Progenitor cell of endocrine pancreas (in vitro differentiated cells): ENCODE data around the gene NGF. TPM values are rescaled to one million over a fixed set of nuclear protein-coding genes. Genes with fewer than 3 reads are reported as not detected.

Experiments used
- DNase-seq: peaks from one replicate; pipeline ENCODE4 v3.0.0; 2021; ENCODE audit warnings: low spot score; ENCODE audit not compliant: unreplicated experiment
- H3K27ac Mint-ChIP-seq: 2 replicates; pipeline ENCODE4 v1.8.0; 2021; ENCODE audit warnings: mild to moderate bottlenecking, moderate library complexity, mixed read lengths
- H3K27me3 Mint-ChIP-seq: 2 replicates; pipeline ENCODE4 v1.8.0; 2021; ENCODE audit warnings: mixed read lengths
- H3K36me3 Mint-ChIP-seq: 2 replicates; pipeline ENCODE4 v1.8.0; 2022; ENCODE audit warnings: mixed read lengths; ENCODE audit not compliant: insufficient read depth
- H3K4me1 Mint-ChIP-seq: 2 replicates; pipeline ENCODE4 v1.8.0; 2021; ENCODE audit warnings: low read depth, mixed read lengths
- H3K4me3 Mint-ChIP-seq: 2 replicates; pipeline ENCODE4 v1.8.0; 2021; ENCODE audit warnings: low read depth, mild to moderate bottlenecking, moderate library complexity, mixed read lengths
- H3K9me3 Mint-ChIP-seq: 2 replicates; pipeline ENCODE4 v1.8.0; 2021; ENCODE audit warnings: low read depth, mixed read lengths
- CTCF ChIP-seq: fragments of 200-600 bp; sonication (generic); IDR thresholded peaks from one replicate; pipeline ENCODE4 v1.5.0; 2021; ENCODE audit warnings: antibody characterized with exemption, mild to moderate bottlenecking; ENCODE audit not compliant: unreplicated experiment
- total RNA-seq: library from RNA; stranded (reverse); gene quantifications from 2 replicates; pipeline ENCODE4 v1.2.1, GENCODE V29; 2021

The NGF gene
- total RNA-seq, 1 donor from 2014 or later: 2.2 TPM

DNA sequence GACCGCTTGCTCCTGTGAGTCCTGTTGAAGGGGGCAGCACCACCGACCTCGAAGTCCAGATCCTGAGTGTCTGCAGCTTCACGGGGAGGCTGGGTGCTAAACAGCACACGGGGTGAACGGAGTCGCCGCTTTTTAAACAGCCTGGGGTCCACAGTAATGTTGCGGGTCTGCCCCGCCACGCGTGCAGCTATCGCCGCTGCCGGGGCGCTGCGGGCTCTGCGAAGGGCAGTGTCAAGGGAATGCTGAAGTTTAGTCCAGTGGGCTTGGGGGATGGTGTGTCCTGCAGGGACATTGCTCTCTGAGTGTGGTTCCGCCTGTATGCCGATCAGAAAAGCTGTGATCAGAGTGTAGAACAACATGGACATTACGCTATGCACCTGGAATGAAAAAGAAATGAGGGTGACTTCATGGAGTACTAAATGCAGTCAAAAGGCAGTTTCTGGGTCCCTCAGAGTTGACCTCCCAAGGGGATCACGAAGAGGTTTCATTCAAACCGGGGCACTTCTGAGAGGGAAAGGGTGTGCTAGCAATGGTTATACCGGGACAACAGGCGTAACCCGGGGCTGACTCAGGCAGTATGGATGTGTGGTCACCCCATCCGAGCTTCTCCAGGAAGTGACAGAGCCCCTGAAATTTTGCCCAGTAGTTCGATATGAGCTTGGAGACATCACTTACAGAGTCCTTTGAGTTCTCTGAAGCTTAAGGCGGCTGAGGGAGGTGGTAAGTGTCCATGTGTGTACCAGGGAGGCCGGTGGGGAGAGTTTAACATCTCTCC is 51.4 kb downstream of the NGF start:
- no peak for DNase-seq
- Mint-ChIP-seq H3K4me1 (peaks cover 3% of the 10 kb centered on the region), H3K36me3 (peaks cover under 1% of the 10 kb centered on the region), H3K27me3 (peaks cover 9% of the 10 kb centered on the region), H3K9me3 (no peaks in the 10 kb centered on the region), H3K4me3 (no peak overlapping the region), H3K27ac (no peak overlapping the region)
- TF ChIP-seq CTCF: no peak

- no peaks in the 10 kb centered on the region for H3K36me3 Mint-ChIP-seq
- no peak overlapping the region for H3K4me3 Mint-ChIP-seq
- H3K27ac Mint-ChIP-seq: no peak overlapping the region
These were observed 53.8 kb downstream of the NGF start for GRCh38 chr1:115284209-115284608.

DNA sequence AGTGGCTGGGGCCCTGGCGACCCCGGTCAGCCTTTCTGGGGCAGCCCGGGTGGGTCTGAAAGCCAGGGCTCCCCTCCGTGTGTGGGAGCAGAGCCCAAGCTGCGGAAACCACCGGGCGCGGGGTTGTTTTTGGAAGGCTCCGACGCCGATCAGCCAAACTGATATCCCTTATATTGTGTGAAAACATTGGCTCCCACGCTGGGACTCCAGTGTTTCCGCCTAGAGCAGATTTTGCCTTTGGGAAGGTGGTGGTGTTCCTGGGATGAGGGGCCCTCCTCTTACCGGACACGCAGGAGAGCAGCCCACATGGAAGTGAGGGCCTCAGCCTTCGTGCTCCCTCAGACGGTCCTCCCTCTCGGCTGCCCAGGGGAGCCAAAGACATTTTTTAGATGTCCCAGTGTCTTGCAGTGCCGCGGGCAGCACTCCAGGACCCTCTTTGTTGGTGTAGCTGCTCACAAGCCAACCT is 54.3 kb downstream of the NGF start:
- H3K4me3 Mint-ChIP-seq: no peak overlapping the region

More at GRCh38 chr1:115284209-115284608, 53.8 kb downstream of the NGF start:
- Mint-ChIP-seq H3K4me1 (peaks cover 3% of the 10 kb centered on the region), H3K9me3 (no peaks in the 10 kb centered on the region), H3K27me3 (peaks cover 2% of the 10 kb centered on the region)
- TF ChIP-seq CTCF: no peak
- no peak for DNase-seq

GRCh38 chr1:115283249-115283648 is 54.8 kb downstream of the NGF start:
- Mint-ChIP-seq H3K4me1 (no peaks in the 10 kb centered on the region), H3K36me3 (no peaks in the 10 kb centered on the region), H3K4me3 (no peak overlapping the region), H3K9me3 (no peaks in the 10 kb centered on the region), H3K27ac (no peak overlapping the region), H3K27me3 (peaks cover 2% of the 10 kb centered on the region)
- DNase-seq: no peak
- TF ChIP-seq CTCF: no peak

More for the DNA sequence above, 54.3 kb downstream of the NGF start:
- no peak overlapping the region for H3K27ac Mint-ChIP-seq
- no peak for TF ChIP-seq CTCF
- DNase-seq: no peak
- no peaks in the 10 kb centered on the region for H3K36me3 Mint-ChIP-seq
- no peaks in the 10 kb centered on the region for H3K9me3 Mint-ChIP-seq
- peaks cover 3% of the 10 kb centered on the region for H3K4me1 Mint-ChIP-seq
- peaks cover 2% of the 10 kb centered on the region for H3K27me3 Mint-ChIP-seq

DNA sequence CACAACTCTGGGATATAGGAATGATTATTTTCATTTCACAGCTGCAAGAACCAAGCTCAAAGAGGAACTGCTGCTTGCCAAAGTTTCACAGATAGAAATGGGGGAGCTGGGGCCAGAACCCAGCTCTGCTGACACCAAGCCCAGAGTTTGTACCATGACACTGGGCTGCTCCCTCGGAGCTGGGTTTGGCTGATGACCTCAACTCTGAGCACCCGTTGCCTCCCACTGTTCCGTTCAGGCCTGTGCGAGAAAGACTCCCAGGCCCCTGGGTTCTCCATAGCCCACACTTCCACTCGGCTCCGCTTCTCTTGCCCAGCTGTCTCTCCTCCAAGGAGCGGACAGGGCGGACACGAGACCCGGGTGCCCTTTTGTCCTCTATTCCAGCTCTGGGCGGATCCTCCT is 55.2 kb downstream of the NGF start:
- no peak overlapping the region for H3K27ac Mint-ChIP-seq
- no peaks in the 10 kb centered on the region for H3K4me1 Mint-ChIP-seq
- H3K4me3 Mint-ChIP-seq: no peak overlapping the region
- no peaks in the 10 kb centered on the region for H3K9me3 Mint-ChIP-seq
- H3K36me3 Mint-ChIP-seq: no peaks in the 10 kb centered on the region
- peaks cover 2% of the 10 kb centered on the region for H3K27me3 Mint-ChIP-seq
- TF ChIP-seq CTCF: no peak
- no peak for DNase-seq
